ENCODE data around the gene GID8.

GID8 gene

GRCh38 chr20:62943396-62943795 lies 5.4 kb downstream of the GID8 start:
- no peak for DNase-seq (ENCODE audit: low read depth in 2 of 2)

DNA sequence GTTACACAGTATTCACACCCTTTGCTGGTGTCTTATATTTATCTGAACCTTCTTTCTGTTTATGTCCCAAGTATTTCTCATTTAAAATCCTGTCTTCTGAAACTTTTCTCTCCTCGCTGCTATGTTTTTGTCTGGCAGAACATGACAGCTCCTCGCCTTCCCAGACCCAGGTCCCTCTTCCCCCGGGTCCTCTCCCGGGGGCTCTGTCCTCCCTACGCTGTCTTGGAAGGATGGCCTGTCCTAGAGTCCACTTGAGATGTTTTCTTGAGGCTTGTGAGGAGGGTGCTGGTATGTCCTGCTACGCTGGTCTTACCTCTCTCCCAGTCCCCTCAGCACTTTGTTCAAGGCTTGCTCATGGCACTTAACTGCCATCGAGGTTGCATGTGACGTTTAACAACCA lies 6.2 kb downstream of the GID8 start:
- DNase-seq (ENCODE audit: low read depth in 2 of 2), result no peak

- no peak for DNase-seq (ENCODE audit: low read depth in 2 of 2)
These were observed 6.8 kb downstream of the GID8 start for GRCh38 chr20:62944746-62945145.

GRCh38 chr20:62945771-62946339 lies 7.9 kb downstream of the GID8 start:
- no peak for DNase-seq (ENCODE audit: low read depth in 2 of 2)

- no peak for DNase-seq (ENCODE audit: low read depth in 2 of 2)
These were observed 9.0 kb downstream of the GID8 start for GRCh38 chr20:62946918-62947317.

DNA sequence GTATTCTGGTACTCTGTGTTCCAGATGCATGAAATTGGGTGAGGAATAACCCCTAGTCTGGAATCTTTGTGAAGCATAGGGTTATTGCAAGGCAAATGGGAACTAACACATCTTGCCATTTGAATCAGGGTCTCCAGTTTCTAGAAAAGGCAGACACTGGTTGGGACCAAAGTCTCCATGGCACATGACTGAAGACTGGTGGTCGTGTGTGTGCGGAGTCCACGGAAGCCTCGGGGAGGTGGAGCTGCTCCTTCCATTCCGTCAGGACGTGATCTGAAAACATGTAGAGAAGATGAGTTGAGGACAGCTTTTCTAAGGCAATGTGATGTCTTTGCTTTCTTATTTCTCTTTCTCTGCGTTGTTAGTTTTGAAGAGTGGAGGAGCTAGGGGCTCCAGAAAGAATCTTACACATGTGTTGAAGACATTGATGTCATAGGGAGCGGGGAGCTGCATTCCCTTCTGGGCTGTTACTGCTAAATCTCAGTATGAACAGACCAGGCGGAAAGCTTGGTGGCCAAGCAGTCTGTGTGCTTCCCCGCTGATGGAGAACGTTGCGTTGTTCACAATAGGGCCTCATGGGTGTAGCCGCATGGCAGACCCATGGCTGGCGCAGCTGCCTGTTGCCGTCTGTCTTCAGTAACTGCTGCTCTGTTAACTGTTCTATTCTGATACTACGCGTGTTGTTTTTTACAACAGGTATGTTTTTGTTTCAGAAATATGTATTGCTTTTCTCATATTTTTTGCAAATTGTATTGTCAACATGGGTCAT lies 9.8 kb downstream of the GID8 start:
- DNase-seq (ENCODE audit: low read depth in 2 of 2), result no peak

DNA sequence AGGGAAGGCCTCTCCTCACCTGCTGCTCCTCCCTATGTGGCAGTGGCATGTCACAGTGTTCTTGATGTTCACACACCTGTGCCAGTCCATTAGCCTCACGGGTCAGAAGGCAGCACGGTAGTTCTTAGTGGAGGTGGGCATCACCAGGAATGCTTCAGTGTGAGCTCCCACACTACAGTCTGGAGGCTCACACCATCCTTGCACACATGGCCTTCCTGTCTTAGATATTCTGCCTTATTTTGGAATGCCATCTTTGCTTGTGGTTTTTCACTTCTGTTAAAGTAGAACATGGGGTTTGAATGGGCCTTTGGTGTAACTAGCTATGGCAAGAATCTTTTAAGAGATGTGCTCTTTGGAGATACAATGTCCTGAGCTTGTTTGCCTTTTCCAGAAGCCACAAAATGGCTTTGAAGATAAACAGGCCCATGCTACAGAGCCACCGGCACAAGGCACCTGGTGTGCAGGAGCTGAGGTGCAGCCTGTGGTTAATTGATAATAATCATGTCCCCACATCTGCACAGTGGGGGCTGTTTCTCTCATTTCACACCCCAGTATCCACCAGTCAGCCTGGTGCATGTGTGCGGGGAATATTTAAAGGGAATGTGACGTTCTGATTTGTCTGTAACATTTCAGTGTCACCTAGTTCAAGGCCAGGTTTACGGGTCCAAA lies 11.3 kb downstream of the GID8 start:
- no peak for DNase-seq (ENCODE audit: low read depth in 2 of 2)

GRCh38 chr20:62949962-62950361 lies 12.0 kb downstream of the GID8 start:
- no peak for DNase-seq (ENCODE audit: low read depth in 2 of 2)

DNA sequence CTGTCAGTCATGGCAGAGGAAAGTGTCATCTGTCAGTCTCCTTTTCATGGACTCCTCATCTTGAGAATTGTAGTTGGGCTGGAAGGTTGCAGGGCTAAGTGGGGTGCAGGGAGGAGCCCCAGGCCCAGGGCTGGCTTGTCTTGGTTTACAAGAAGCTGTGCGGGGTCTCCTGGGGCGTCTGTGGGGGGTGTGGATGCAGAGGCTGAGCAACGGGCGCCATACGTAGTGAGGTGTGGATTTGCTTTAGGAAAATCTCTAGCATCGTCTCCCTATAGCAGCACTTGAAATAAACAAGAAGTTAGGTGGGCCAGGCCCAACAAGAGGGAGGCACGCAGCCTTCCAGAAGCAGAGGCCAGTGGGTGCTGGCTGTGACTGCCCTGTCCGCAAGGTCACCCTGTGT lies 12.8 kb downstream of the GID8 start:
- no peak for DNase-seq (ENCODE audit: low read depth in 2 of 2)

DNA sequence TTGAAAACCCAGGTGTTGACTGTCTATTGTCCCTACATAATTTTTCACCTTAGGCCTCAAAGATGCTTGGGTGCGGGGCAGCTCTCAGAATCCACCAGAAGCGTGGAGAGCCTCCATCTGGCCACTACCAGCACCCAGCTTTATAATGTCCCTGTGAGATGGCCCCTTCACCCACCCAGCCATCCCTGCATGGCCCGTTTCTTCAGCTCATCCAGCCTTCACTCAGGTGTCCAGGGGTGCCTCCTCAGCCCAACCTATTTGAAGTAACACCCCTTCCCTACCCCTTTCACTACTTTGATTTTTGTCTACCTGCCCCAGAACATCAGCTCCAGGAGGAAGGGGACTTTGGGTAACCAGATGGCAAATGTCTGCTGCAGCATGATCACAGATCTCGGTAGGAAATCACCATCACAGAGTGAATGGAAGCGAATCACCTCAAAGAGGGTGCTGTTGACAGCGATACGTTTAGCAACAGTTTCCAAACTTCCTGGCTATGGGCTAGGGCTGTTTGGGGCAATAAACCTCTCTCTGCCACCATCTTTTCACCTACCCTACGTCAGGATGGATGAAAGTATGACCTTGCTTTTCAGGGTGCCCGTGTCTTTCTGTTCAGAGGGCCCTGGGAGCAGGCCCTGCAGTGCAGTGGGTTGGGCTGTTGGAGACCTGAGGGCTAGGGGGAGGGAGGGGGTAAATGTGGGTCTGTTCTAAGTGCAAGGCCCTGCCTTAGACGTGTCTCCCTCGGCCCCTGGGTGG lies 13.4 kb downstream of the GID8 start:
- DNase-seq (ENCODE audit: low read depth in 2 of 2), result no peak

DNA sequence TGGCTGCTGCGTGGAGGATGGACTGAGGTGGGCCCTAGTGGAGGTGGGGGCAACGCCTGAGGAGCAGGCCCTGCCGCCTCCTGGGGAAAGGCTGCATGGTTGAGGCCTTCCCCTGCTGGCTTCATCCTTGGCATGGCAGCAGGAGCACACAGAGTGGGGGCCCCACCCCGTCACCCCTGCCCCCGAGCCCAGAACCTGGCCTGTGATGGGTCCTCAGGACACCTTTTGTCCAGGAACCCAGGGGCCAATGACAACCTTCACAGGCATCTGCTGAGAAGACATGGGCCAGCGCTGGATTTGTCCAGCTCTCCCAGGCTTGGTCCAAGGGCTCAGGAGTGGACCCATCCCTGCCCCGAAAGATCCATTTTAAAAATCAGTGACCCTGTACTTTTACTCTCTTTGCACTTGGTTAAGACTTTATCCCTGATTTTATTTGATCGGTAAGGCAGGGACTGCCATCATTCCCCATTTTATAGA lies 14.0 kb downstream of the GID8 start:
- no peak for DNase-seq (ENCODE audit: low read depth in 2 of 2)

- DNase-seq (ENCODE audit: low read depth in 2 of 2), result peak in 1 of 2 experiments; percentile 41
These were observed 14.5 kb downstream of the GID8 start, which contains the start of gene SLC17A9 for GRCh38 chr20:62952373-62952967. SLC17A9 (plus strand) TSS chr20:62952709; CDS start chr20:62952831, 122 bp downstream.

DNA sequence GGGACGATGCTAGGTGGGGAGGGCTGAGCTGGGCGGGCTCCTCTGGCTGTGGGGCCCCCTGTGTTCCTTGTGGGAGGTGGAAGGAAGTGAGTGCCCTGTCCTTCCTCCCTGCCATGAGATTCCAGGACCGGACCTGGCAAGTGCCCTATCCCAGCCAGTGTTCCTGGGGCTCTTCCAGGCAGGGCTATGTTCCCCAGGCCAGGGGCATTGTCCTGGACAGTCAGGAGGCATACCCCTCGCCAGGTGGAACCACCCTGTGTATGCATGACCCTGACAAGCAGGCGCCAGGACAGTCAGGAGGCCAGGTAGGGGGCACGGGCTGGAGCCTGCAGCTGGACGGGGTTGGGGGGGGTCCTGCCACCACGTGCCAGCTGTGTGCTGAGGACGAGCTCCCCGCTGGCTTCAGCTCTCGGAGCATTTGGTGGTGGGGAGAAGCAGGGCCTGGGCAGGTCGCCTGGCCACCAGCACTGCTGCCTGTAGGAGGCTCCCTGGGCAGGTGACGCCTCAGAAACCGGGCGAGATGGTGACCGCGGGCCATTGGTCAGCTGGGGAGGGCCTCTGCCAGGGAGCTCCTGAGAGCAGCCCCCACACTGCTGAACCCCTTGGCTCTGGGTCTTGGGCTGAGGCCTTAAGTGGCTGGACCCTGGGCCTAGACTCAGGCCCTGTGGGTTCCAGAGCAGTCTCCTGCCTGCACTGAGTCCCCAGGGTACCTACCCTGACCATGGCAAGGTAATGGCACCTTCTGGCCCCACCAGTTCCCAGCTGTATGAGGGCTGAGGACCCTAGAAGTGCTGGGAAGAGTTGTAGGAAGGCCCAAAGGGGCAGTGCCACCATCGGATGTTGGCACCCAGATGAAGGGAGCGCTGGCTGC lies 15.3 kb downstream of the GID8 start:
- no peak for DNase-seq (ENCODE audit: low read depth in 2 of 2)

- no peak for DNase-seq (ENCODE audit: low read depth in 2 of 2)
These were observed 16.1 kb downstream of the GID8 start for GRCh38 chr20:62953839-62954703.

DNA sequence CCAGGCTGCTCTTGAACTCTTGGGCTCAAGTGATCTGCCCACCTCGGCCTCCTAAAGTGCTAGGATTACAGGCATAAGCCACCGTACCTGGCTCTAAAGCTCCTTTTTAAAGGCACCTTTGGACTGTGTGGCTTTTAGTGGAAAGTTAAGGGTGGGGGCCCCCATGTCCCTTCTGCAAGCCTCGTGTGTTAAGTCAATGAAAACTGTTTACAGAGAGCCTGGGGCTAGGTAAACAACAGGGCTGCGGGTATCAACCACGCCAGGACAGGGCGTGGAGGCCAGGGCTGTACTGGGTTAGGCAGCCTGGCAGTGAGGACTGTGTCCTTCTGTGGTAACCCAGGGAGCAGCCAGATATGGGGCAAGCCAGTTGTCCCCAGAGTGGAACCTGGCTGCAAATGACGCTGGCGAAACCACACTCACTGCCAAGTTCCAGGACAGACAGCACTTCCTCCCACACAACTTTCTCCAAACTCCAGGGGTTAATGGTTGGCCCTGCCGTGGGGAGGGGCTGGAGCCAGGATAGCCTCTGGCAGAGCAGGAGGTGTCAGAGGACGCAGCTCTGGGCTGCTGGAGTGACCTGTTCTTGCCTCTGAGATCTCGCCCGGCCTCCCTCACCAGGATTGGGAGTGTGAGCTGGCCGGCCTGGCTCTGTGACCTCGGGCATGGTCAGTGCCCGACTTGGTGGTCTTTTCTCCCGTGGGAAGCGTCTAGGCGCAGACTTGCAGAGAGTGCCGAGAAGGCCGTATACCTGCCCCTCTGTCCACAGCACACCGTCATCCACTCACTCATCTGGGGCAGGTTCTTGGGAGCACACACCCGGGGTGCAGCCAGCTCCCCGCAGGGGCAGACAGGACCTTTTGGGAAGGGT lies 17.8 kb downstream of the GID8 start:
- DNase-seq (ENCODE audit: low read depth in 2 of 2), result no peak

GRCh38 chr20:62956387-62957135 lies 18.6 kb downstream of the GID8 start:
- no peak for DNase-seq (ENCODE audit: low read depth in 2 of 2)

- no peak for DNase-seq (ENCODE audit: low read depth in 2 of 2)
These were observed 19.5 kb downstream of the GID8 start for GRCh38 chr20:62957136-62958117.
